HK-2 (cell line): ENCODE data around the gene HIC1.
"Not testable (repeated sequence)": the region's sequence is repeated elsewhere in the genome, so short reads cannot be mapped to it uniquely, and the experiment has no call there.

ENCODE experiments used
- DNase-seq: peaks from one replicate; pipeline ENCODE4 v3.0.0-alpha.2; 2018; ENCODE audit not compliant: unreplicated experiment

Gene HIC1

GRCh38 chr17:2054512-2055291 is at the start of gene HIC1:
Gene HIC1 (plus strand): TSS chr17:2055103. CDS start chr17:2056691, 1,588 bp downstream.
- peak; percentile 86 for DNase-seq

GRCh38 chr17:2008332-2009126 is 46.4 kb upstream of the HIC1 start:
- DNase-seq = no peak

- DNase-seq = no peak
These were observed 45.2 kb upstream of the HIC1 start for GRCh38 chr17:2009737-2010136.

- DNase-seq = no peak
These were observed 43.2 kb upstream of the HIC1 start for GRCh38 chr17:2011411-2012371.

- DNase-seq = no peak
These were observed 42.4 kb upstream of the HIC1 start for GRCh38 chr17:2012499-2012898.

GRCh38 chr17:2013220-2013993 is 41.5 kb upstream of the HIC1 start:
- not testable (repeated sequence) for DNase-seq

GRCh38 chr17:2013994-2014317 is 40.9 kb upstream of the HIC1 start:
- DNase-seq = no peak

GRCh38 chr17:2015314-2015713 is 39.6 kb upstream of the HIC1 start:
- DNase-seq = no peak

- DNase-seq = no peak
These were observed 38.4 kb upstream of the HIC1 start for GRCh38 chr17:2016494-2016893.

- no peak for DNase-seq
These were observed 37.5 kb upstream of the HIC1 start for GRCh38 chr17:2017274-2017941.

GRCh38 chr17:2018716-2019510 is 36.0 kb upstream of the HIC1 start:
- DNase-seq = no peak

GRCh38 chr17:2019723-2020122 is 35.2 kb upstream of the HIC1 start:
- DNase-seq = no peak

- no peak for DNase-seq
These were observed 34.2 kb upstream of the HIC1 start for GRCh38 chr17:2020721-2021120.

GRCh38 chr17:2022647-2023240 is 32.2 kb upstream of the HIC1 start:
- no peak for DNase-seq

GRCh38 chr17:2023256-2023655 is 31.6 kb upstream of the HIC1 start:
- DNase-seq = no peak

- DNase-seq = no peak
These were observed 31.0 kb upstream of the HIC1 start for GRCh38 chr17:2023692-2024571.

GRCh38 chr17:2024572-2025219 is 30.2 kb upstream of the HIC1 start:
- DNase-seq = no peak

GRCh38 chr17:2025220-2025621 is 29.7 kb upstream of the HIC1 start, which contains the start of gene RTN4RL1:
Gene RTN4RL1 (minus strand): TSS chr17:2025334. CDS start chr17:2024865, 469 bp downstream.
- peak; percentile 38 for DNase-seq
